ENCODE data around the gene MRPL57. TPM values are rescaled to one million over a fixed set of nuclear protein-coding genes. Genes with fewer than 3 reads are reported as not detected.
"Not testable (repeated sequence)": the region's sequence is repeated elsewhere in the genome, so short reads cannot be mapped to it uniquely, and the experiment has no call there.

The MRPL57 gene
- total and polyA plus RNA-seq, 11 donors = 19.0 to 51.6 (median 22.8) TPM

GRCh38 chr13:21134475-21134874 is 42.0 kb upstream of the MRPL57 start:
- ATAC-seq (no peak), DNase-seq (no peak)
- intact Hi-C loops (cut with DNase I) = loop anchor here in 7 of 10 donors (5.0 to 10.0 kb wide), 3 partner anchors 100 to 192 kb away; no protein-coding TSS in a partner anchor
- H3K4me3 ChIP-seq = no peak overlapping the region
- H3K27me3 ChIP-seq = no peaks in the 10 kb centered on the region
- no peak overlapping the region for H3K27ac ChIP-seq
- H3K9me3 ChIP-seq = no peaks in the 10 kb centered on the region
- 72 to 88% (median 77%) methylated on average over 5 of the region's 5 CpGs for WGBS, 4 donors
- no peak for TF ChIP-seq CTCF (IDR thresholded peaks at IDR 0.05)
- no peak for TF ChIP-seq POLR2A (IDR thresholded peaks at IDR 0.05)
- H3K4me1 ChIP-seq = peaks cover 0 to 2% (median under 1%) of the 10 kb centered on the region in 12 donors
- H3K36me3 ChIP-seq = no peaks in the 10 kb centered on the region

- 81 to 85% (median 82%) methylated on average over 6 of the region's 6 CpGs for WGBS, 4 donors
- intact Hi-C loops (cut with DNase I) = loop anchor here in 3 of 10 donors (5.0 to 10.0 kb wide), 3 partner anchors 74 to 191 kb away; partner anchors contain the start of gene LATS2 (in 1 of the 3)
- not testable (repeated sequence) for ATAC-seq
Observed at GRCh38 chr13:21135833-21136232, 40.6 kb upstream of the MRPL57 start.

GRCh38 chr13:21137696-21138095 is 38.8 kb upstream of the MRPL57 start:
- DNase-seq (no peak), ATAC-seq (no peak)
- Histone ChIP-seq H3K27me3 (no peaks in the 10 kb centered on the region), H3K4me3 (no peak overlapping the region), H3K9me3 (no peaks in the 10 kb centered on the region), H3K4me1 (peaks cover 6 to 22% (median 21%) of the 10 kb centered on the region in 12 donors), H3K27ac (no peak overlapping the region), H3K36me3 (peaks cover 0 to 8% (median 4%) of the 10 kb centered on the region in 9 donors)
- intact Hi-C loops (cut with DNase I) = loop anchor here in 3 of 10 donors (2.0 to 10.0 kb wide), 5 partner anchors 39 to 195 kb away; partner anchors contain the start of genes LATS2 (in 1 of the 3), MRPL57 (in 1 of the 3) and SKA3 (in 1 of the 3)
- TF ChIP-seq CTCF (IDR thresholded peaks at IDR 0.05) (no peak), POLR2A (IDR thresholded peaks at IDR 0.05) (no peak)
- WGBS, 4 donors = 72 to 87% (median 87%) methylated on average over 5 of the region's 5 CpGs

More at GRCh38 chr13:21135833-21136232, 40.6 kb upstream of the MRPL57 start:
- not testable (repeated sequence) for H3K27me3 ChIP-seq, H3K4me1 ChIP-seq, H3K36me3 ChIP-seq, H3K27ac ChIP-seq, H3K4me3 ChIP-seq, H3K9me3 ChIP-seq, DNase-seq

- no peaks in the 10 kb centered on the region for H3K9me3 ChIP-seq
- intact Hi-C loops (cut with DNase I) = loop anchor here in 3 of 10 donors (2.0 to 10.0 kb wide), 5 partner anchors 38 to 196 kb away; partner anchors contain the start of genes LATS2 (in 1 of the 3), MRPL57 (in 1 of the 3) and SKA3 (in 1 of the 3)
- H3K27ac ChIP-seq = no peak overlapping the region
- no peaks in the 10 kb centered on the region for H3K27me3 ChIP-seq
- no peak overlapping the region for H3K4me3 ChIP-seq
- TF ChIP-seq POLR2A (IDR thresholded peaks at IDR 0.05) = no peak
- TF ChIP-seq CTCF (IDR thresholded peaks at IDR 0.05) = no peak
- 95 to 100% (median 99%) methylated on average over 1 of the region's 1 CpG for WGBS, 4 donors
- DNase-seq (no peak), ATAC-seq (no peak)
- H3K36me3 ChIP-seq = peaks cover 0 to 17% (median 11%) of the 10 kb centered on the region in 9 donors
- H3K4me1 ChIP-seq = peaks cover 6 to 31% (median 28%) of the 10 kb centered on the region in 12 donors
Observed at GRCh38 chr13:21138561-21138960, 37.9 kb upstream of the MRPL57 start.
